Measurements from ENCODE around the gene WDR90. TPM values are rescaled to one million over a fixed set of nuclear protein-coding genes. Genes with fewer than 3 reads are reported as not detected.

WDR90 gene
- total and polyA plus RNA-seq, 2 of the 13 experiments (the other 11 are each of a cell fraction or from before 2014, with no cell fraction given): 14.9 to 28.9 TPM

DNA sequence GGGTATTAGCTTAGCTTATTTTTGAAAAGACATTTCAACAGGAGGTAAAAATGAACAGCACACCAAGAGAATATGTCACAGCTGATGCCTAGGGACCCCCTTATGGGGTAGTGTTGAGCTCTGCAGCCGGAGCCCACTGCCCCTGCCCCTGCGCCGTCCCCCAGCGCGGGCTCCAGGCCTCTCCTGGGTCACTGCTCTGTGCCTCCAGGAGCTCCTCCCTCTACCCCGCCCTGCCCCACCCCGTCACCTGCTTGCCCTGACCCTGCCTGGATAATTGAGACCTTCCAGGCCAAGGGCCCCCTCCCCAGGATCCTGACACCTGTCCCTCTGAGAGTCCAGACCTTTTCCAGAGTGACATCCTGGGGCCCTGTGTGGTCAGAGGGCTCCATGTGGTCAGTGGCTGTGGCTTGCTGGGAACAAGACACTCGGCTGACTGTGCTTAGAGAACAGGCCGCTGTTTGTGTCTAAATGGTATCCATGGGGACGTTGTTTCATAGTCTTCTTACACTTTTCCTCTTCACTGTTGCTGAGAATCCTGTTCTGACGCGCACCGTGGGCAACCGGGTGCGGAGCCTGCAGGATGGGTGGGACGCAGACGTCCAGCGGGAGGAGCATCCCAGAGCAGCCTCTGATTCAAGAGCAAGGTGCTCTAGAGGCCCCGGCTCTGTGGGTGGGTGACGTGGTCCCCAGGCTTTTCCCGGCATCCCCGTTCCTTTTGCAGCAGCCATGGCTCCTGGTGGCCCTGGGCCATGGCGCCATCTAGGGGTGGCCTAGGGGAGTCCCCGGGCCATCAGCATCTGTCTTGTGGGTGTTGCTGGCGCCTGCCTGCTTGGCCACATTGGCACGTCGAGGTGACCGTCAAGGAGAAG, 38.4 kb upstream of the WDR90 start (continued):
- no peak; the same call in 1 of the 2 replicates for TF ChIP-seq TFDP1 (CRISPR knock-in tag; IDR thresholded peaks at IDR 0.05; ENCODE audit: borderline replicate concordance)
- no peak for TF ChIP-seq ARID5B (CRISPR knock-in tag; IDR thresholded peaks at IDR 0.05)
- peak; percentile 66; the same call in 1 of the 2 replicates for TF ChIP-seq YEATS2 (CRISPR knock-in tag; IDR thresholded peaks at IDR 0.05; ENCODE audit: borderline replicate concordance)
- TF ChIP-seq PHF8 (CRISPR knock-in tag; IDR thresholded peaks at IDR 0.05): peak; percentile 21; the same call in 1 of the 2 replicates
- no peak for TF ChIP-seq ZNF282 (IDR thresholded peaks at IDR 0.05; ENCODE audit: partially characterized antibody)
- TF ChIP-seq, protein P1, sequence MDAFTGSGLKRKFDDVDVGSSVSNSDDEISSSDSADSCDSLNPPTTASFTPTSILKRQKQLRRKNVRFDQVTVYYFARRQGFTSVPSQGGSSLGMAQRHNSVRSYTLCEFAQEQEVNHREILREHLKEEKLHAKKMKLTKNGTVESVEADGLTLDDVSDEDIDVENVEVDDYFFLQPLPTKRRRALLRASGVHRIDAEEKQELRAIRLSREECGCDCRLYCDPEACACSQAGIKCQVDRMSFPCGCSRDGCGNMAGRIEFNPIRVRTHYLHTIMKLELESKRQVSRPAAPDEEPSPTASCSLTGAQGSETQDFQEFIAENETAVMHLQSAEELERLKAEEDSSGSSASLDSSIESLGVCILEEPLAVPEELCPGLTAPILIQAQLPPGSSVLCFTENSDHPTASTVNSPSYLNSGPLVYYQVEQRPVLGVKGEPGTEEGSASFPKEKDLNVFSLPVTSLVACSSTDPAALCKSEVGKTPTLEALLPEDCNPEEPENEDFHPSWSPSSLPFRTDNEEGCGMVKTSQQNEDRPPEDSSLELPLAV (CRISPR knock-in tag; conservative IDR thresholded peaks at IDR 0.05; ENCODE audit: low read depth): no peak
- TF ChIP-seq, protein P2, sequence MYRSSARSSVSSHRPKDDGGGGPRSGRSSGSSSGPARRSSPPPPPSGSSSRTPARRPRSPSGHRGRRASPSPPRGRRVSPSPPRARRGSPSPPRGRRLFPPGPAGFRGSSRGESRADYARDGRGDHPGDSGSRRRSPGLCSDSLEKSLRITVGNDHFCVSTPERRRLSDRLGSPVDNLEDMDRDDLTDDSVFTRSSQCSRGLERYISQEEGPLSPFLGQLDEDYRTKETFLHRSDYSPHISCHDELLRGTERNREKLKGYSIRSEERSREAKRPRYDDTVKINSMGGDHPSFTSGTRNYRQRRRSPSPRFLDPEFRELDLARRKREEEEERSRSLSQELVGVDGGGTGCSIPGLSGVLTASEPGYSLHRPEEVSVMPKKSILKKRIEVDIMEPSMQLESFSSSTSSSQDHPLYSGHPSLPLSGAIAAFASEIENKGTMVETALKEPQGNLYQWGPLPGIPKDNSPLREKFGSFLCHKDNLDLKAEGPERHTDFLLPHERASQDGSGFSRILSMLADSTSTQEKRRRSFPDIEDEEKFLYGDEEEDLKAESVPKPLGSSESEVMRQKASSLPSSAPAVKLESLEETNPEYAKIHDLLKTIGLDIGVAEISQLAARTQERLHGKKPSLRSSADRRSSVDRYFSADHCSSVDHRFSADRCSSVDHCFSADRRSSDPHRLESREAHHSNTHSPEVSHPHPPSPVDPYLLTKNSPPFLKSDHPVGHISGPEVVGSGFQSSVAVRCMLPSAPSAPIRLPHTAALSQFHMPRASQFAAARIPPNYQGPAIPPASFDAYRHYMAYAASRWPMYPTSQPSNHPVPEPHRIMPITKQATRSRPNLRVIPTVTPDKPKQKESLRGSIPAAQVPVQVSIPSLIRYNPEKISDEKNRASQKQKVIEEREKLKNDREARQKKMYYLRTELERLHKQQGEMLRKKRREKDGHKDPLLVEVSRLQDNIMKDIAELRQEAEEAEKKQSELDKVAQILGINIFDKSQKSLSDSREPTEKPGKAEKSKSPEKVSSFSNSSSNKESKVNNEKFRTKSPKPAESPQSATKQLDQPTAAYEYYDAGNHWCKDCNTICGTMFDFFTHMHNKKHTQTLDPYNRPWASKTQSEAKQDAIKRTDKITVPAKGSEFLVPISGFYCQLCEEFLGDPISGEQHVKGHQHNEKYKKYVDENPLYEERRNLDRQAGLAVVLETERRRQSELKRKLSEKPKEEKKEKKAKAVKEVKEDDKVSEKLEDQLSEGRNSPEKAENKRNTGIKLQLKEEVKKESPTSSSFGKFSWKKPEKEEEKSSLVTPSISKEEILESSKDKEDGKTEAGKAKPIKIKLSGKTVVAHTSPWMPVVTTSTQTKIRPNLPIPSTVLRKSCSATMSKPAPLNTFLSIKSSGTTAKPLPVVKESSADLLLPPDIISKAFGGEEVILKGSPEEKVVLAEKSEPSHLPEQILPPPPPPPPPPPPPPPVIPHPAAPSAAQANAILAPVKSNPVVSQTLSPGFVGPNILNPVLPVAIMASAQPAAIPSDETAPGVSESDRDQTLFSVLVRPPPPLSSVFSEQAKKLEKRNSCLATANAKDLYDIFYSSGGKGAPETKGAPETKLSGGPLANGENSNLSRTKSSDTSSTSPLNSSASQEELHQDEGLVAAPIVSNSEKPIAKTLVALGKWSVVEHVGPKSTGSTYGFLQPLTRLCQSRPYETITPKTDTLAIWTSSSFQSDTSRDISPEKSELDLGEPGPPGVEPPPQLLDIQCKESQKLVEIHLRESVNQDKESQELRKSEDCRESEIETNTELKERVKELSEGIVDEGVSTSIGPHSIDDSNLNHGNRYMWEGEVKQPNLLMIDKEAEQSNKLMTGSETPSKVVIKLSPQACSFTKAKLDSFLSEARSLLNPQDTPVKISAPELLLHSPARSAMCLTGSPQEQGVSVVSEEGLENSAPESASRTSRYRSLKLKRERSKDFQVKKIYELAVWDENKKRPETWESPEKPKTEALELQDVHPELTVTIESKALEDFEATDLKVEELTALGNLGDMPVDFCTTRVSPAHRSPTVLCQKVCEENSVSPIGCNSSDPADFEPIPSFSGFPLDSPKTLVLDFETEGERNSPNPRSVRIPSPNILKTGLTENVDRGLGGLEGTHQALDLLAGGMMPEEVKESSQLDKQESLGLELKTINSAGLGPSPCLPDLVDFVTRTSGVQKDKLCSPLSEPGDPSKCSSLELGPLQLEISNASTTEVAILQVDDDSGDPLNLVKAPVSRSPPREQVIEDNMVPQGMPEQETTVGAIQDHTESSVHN (CRISPR knock-in tag; IDR thresholded peaks at IDR 0.05): no peak
- no peak for TF ChIP-seq SP140L (CRISPR knock-in tag; IDR thresholded peaks at IDR 0.05; ENCODE audit: borderline replicate concordance)
- TF ChIP-seq ESRRA (CRISPR knock-in tag; IDR thresholded peaks at IDR 0.05; ENCODE audit: low read depth): no peak
- no peak for TF ChIP-seq POLR2G (IDR thresholded peaks at IDR 0.05; ENCODE audit: low read depth, low read length)
- no peak for TF ChIP-seq ZNF124 (CRISPR knock-in tag; IDR thresholded peaks at IDR 0.05)
- TF ChIP-seq FOXA1 (IDR thresholded peaks at IDR 0.05): no peak
- TF ChIP-seq FOXA1 (CRISPR knock-in tag; IDR thresholded peaks at IDR 0.05): no peak
- TF ChIP-seq ZNF549 (CRISPR knock-in tag; IDR thresholded peaks at IDR 0.05): no peak
